Activated CD8-positive, alpha-beta T cell treated with anti-CD3 and anti-CD28 coated beads for 36 hours (primary cell): ENCODE results near the gene CRACR2B. TPM values are rescaled to one million over a fixed set of nuclear protein-coding genes. Genes with fewer than 3 reads are reported as not detected.

Experiments
- ATAC-seq: fragments of 200-7000 bp; cut with Tn5 transposase; one replicate; pipeline ENCODE4 v1.10.0; 2021; ENCODE audit warnings: mild to moderate bottlenecking, moderate library complexity
- CTCF ChIA-PET: fragments of 350-600 bp; sonication (Branson Sonifier 250); formaldehyde crosslinking; loops from one replicate; lab custom pipeline; 2021; ENCODE audit warnings: antibody characterized with exemption; lab: Charles Lee
- POLR2A ChIA-PET: fragments of 350-600 bp; sonication (Branson Sonifier 250); formaldehyde crosslinking; loops from one replicate; lab custom pipeline; 2021; ENCODE audit warnings: antibody characterized with exemption; lab: Charles Lee
- DNase-seq: peaks from one replicate; pipeline ENCODE4 v3.0.0-alpha.2; 2020
- H3K27ac Mint-ChIP-seq: one replicate; pipeline ENCODE4 v1.8.0; 2021; ENCODE audit warnings: mild to moderate bottlenecking, mixed read lengths
- H3K27me3 Mint-ChIP-seq: one replicate; pipeline ENCODE4 v1.8.0; 2021; ENCODE audit warnings: mixed read lengths
- H3K36me3 Mint-ChIP-seq: one replicate; pipeline ENCODE4 v1.8.0; 2021; ENCODE audit warnings: low read depth, mixed read lengths
- H3K4me1 Mint-ChIP-seq: one replicate; pipeline ENCODE4 v1.8.0; 2021; ENCODE audit warnings: low read depth, mixed read lengths
- H3K4me3 Mint-ChIP-seq: one replicate; pipeline ENCODE4 v1.8.0; 2021; ENCODE audit warnings: mild to moderate bottlenecking, moderate library complexity, mixed read lengths
- H3K9me3 Mint-ChIP-seq: one replicate; pipeline ENCODE4 v1.8.0; 2021; ENCODE audit warnings: mixed read lengths
- CTCF ChIP-seq: fragments of 200-600 bp; IDR thresholded peaks from one replicate; pipeline ENCODE4 v1.8.0; 2022; ENCODE audit warnings: antibody characterized with exemption, mild to moderate bottlenecking
- intact Hi-C: fragments of 100-400 bp; cut with micrococcal nuclease; formaldehyde crosslinking; loops from one replicate; pipeline ENCODE4 v1.10.0; 2022
- total RNA-seq, 2 experiments: library from RNA; stranded (reverse); gene quantifications; one replicate each; pipeline ENCODE4 v1.2.3, GENCODE V29; 2021

The CRACR2B gene
- total RNA-seq, 2 experiments from 2014 or later = 2.1 to 2.4 TPM

- ChIA-PET POLR2A (interaction anchor here (1.1 to 21.1 kb wide), 5 partner anchors 9 to 18 kb away, joined by 3 to 273 read pairs (median 6); partner anchors contain the start of genes PNPLA2, POLR2L, RPLP2 and TSPAN4), CTCF (no interaction called here)
- intact Hi-C loops = no loop called here
- DNase-seq (no peak), ATAC-seq (no peak)
- H3K27me3 Mint-ChIP-seq = peaks cover 21% of the 10 kb centered on the region
- H3K36me3 Mint-ChIP-seq = peaks cover 13% of the 10 kb centered on the region
- H3K4me3 Mint-ChIP-seq = no peak overlapping the region
- peaks cover 32% of the 10 kb centered on the region for H3K4me1 Mint-ChIP-seq
- H3K27ac Mint-ChIP-seq = no peak overlapping the region
- no peak for TF ChIP-seq CTCF
- no peaks in the 10 kb centered on the region for H3K9me3 Mint-ChIP-seq
Observed at GRCh38 chr11:824292-824880, 3.3 kb upstream of the CRACR2B start.

GRCh38 chr11:824942-825341, 2.8 kb upstream of the CRACR2B start:
- intact Hi-C loops = no loop called here
- no peak overlapping the region for H3K4me3 Mint-ChIP-seq
- peaks cover 27% of the 10 kb centered on the region for H3K27me3 Mint-ChIP-seq
- ATAC-seq = no peak
- POLR2A ChIA-PET = interaction anchor here (1.1 to 21.1 kb wide), 5 partner anchors 9 to 18 kb away, joined by 3 to 273 read pairs (median 6); partner anchors contain the start of genes PNPLA2, POLR2L, RPLP2 and TSPAN4
- CTCF ChIA-PET = no interaction called here
- H3K36me3 Mint-ChIP-seq = peaks cover 13% of the 10 kb centered on the region
- peaks cover 38% of the 10 kb centered on the region for H3K4me1 Mint-ChIP-seq
- TF ChIP-seq CTCF = no peak
- no peak for DNase-seq
- no peaks in the 10 kb centered on the region for H3K9me3 Mint-ChIP-seq
- no peak overlapping the region for H3K27ac Mint-ChIP-seq

DNA sequence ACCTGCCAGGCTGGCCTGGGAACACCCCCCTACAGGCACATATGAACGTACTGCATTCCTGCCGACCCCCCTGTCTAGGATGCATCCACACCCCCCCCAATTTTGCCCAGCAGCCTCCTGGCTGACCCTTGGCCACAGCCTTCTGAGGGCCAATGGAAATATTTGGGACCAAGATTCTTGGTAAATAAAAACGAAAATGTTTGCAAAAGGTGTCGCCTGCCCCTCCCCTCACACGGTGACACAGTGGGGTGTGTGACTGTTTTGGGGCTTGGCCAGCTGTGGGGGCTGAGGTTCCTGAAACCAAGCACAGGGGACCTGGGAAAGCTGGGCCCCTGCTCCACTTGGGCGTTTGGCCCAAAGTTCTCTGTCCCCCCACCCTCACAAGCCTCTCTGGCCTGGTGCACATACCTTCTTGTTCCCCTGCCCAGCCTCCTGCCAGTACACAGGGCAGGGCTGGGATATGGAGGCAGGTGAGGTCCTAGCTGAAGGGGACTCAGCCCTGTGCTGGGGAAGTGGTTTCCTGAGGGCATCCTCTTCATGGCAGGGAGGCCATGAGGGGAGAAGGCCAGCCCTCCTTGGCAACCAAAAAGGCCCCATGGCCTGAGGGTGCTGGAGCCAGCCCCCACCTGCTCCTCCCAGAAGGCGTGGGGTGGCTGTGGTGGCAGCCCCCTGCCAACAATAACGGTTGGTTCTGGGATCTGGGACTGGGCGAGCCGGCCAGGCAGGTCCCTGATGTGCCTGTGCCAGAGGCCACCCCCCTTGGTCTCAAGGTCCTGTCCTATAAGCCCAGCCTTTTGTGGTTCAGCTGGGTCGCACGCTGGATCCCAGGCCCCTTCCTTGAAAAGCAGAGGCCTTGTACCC, 2.1 kb upstream of the CRACR2B start:
- Mint-ChIP-seq H3K36me3 (peaks cover 13% of the 10 kb centered on the region), H3K4me3 (no peak overlapping the region), H3K9me3 (no peaks in the 10 kb centered on the region), H3K27me3 (peaks cover 29% of the 10 kb centered on the region), H3K27ac (no peak overlapping the region), H3K4me1 (peaks cover 39% of the 10 kb centered on the region)
- ChIA-PET POLR2A (interaction anchor here (1.1 to 21.1 kb wide), 6 partner anchors 9 to 19 kb away, joined by 3 to 273 read pairs (median 4); partner anchors contain the start of genes PNPLA2, POLR2L, RPLP2 and TSPAN4), CTCF (no interaction called here)
- no peak for TF ChIP-seq CTCF
- intact Hi-C loops = no loop called here
- DNase-seq (no peak), ATAC-seq (no peak)

DNA sequence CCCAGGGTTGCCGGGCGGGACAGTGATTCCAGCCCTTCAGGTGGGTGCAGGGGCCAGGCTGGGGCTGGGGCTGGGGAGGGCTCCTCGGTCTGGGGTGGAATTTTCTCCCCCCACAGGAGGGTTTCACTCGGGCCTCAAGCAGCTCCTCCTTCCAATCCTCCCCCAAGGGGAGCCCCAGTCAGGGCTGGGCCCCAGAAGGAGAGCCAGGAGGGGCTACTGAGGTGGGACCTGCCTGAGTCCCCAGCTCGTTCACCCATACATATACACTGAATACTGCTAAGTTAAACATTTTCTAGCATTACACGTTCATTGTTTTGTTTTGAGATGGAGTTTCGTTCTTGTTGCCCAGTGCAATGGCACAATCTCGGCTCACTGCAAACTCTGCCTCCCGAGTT, 1.5 kb upstream of the CRACR2B start:
- no peak for DNase-seq
- ChIA-PET POLR2A (interaction anchor here (1.1 to 21.1 kb wide), 4 partner anchors 9 to 20 kb away, joined by 3 to 273 read pairs (median 44); partner anchors contain the start of genes PNPLA2, POLR2L, RPLP2 and TSPAN4), CTCF (no interaction called here)
- ATAC-seq = no peak
- H3K4me3 Mint-ChIP-seq = peak overlapping the region; percentile 65
- no peak overlapping the region for H3K27ac Mint-ChIP-seq
- H3K9me3 Mint-ChIP-seq = no peaks in the 10 kb centered on the region
- peaks cover 13% of the 10 kb centered on the region for H3K36me3 Mint-ChIP-seq
- intact Hi-C loops = no loop called here
- H3K4me1 Mint-ChIP-seq = peaks cover 33% of the 10 kb centered on the region
- H3K27me3 Mint-ChIP-seq = peaks cover 32% of the 10 kb centered on the region
- TF ChIP-seq CTCF = no peak
